Stimulated activated naive CD8-positive, alpha-beta T cell treated with anti-CD3 and anti-CD28 coated beads, Interleukin-15, Interleukin-2, amounts not matched to agents 100 ng/mL and 50 ng/mL, for 24 hours (primary cell): Measurements from ENCODE around the gene IL18.
"Not testable (repeated sequence)": the region's sequence is repeated elsewhere in the genome, so short reads cannot be mapped to it uniquely, and the experiment has no call there.

ENCODE experiments used
- H3K27ac Mint-ChIP-seq: one replicate; pipeline ENCODE4 v1.8.0; 2021; ENCODE audit warnings: mild to moderate bottlenecking, mixed read lengths
- H3K27me3 Mint-ChIP-seq: one replicate; pipeline ENCODE4 v1.8.0; 2021; ENCODE audit warnings: mixed read lengths
- H3K36me3 Mint-ChIP-seq: one replicate; pipeline ENCODE4 v1.8.0; 2021; ENCODE audit warnings: low read depth, mixed read lengths
- H3K4me1 Mint-ChIP-seq: one replicate; pipeline ENCODE4 v1.8.0; 2021; ENCODE audit warnings: low read depth, mixed read lengths
- H3K4me3 Mint-ChIP-seq: one replicate; pipeline ENCODE4 v1.8.0; 2021; ENCODE audit warnings: mild to moderate bottlenecking, mixed read lengths
- H3K9me3 Mint-ChIP-seq: one replicate; pipeline ENCODE4 v1.8.0; 2021; ENCODE audit warnings: mixed read lengths

Gene IL18

DNA sequence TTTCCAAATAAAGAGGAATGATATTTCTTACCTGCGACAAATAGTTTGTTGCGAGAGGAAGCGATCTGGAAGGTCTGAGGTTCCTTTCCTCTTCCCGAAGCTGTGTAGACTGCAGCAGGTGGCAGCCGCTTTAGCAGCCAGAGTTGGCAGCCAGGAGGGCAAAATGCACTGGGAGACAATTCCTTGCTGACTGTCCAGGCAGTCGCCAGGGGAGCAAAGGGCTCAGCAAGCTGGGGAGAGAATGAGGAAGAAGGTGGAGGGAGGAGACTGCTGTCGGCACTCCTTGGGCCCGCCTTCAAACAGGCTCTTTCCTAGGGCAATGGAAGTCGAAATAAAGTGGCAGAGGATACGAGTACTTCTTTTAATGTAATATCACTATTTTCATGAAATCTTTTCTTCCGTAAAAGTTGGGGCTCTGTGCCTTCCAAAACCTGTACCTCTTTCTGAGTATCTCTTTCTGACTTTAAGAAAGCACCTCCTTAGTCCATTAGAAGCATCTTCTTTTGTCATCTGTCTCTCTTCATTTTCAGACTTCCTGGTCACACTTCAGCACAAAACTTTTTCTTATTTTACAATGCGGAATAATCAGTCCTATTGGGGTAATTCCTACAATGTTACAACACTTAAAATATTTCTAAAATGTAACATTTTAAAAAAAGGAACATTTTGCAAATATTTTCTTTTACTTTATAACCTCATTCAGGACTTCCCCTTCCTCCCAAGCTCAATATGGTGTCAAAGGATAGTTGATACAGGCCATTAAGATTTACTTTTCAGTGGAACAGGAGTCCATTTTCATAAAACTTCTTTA lies at the start of gene IL18:
TSS of gene IL18 (minus strand) at position 220 of the 811 bp plus-strand sequence. CDS start 9,041 bp downstream, outside the sequence.
- peaks cover 3% of the 10 kb centered on the region for H3K36me3 Mint-ChIP-seq
- H3K4me1 Mint-ChIP-seq = peaks cover 13% of the 10 kb centered on the region
- no peaks in the 10 kb centered on the region for H3K9me3 Mint-ChIP-seq
- peaks cover 50% of the 10 kb centered on the region for H3K27me3 Mint-ChIP-seq
- no peak within 1 kb of the TSS for H3K27ac Mint-ChIP-seq
- peak within 1 kb of the TSS; percentile 40 for H3K4me3 Mint-ChIP-seq

DNA sequence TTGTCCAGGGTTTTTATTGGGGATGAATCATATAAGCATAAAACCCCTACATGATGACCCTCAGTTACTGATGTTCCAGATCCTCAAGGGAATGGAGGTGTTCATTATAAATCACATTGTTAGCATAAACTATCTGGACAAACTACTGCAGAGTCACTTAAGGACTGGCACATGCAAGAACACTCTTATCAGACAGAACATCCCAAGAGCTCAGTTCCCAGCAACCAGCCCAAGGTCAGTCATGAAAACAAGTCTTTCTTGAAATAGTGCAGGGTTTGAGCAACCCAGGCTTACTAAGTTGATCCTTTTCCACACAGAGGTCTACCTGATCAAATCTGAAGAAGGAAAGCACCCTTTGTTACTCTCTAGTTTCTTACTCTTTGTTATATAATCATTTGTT lies 48.8 kb upstream of the IL18 start:
- Mint-ChIP-seq H3K27me3 (peaks cover 7% of the 10 kb centered on the region), H3K27ac (no peak overlapping the region), H3K9me3 (no peaks in the 10 kb centered on the region), H3K4me1 (peaks cover 21% of the 10 kb centered on the region), H3K36me3 (no peaks in the 10 kb centered on the region), H3K4me3 (no peak overlapping the region)

DNA sequence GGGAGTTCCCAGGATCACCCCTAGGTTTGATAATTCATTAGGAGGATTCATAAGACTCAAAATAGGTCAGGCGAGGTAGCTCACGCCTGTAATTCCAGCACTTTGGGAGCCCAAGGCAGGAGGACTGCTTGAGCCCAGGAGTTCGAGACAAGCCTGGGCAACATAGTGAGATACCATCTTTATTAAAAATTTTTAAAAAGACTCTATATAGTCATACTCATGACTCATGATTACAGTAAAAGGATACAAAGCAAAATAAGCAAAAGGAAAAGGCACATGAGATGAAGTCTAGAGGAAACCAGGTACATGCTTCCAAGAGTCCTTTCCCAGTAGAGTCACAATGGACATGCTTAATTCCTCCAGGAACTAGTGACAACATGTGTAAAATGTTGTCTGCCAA lies 48.4 kb upstream of the IL18 start:
- Mint-ChIP-seq H3K27me3 (peaks cover 7% of the 10 kb centered on the region), H3K4me3 (no peak overlapping the region), H3K27ac (no peak overlapping the region), H3K36me3 (no peaks in the 10 kb centered on the region), H3K9me3 (no peaks in the 10 kb centered on the region), H3K4me1 (peaks cover 21% of the 10 kb centered on the region)

DNA sequence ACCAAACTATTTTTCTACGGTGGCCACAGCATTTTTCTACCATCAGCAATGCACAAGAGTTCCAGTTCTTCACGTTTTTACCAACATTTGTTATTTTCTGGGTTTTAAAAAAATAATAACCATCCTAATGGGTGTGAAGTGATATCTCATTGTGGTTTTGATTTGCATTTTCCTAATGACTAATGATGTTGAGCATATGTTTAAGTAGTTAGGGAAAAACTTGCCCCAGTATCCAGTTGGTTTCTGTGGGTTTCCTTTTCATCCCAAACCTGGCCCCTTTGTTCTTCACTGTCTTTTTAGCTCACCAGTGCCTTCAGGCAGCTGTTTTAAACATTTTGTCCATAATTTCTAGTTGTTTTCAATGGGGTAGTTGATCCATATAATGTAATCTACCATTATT lies 47.6 kb upstream of the IL18 start:
- H3K27ac Mint-ChIP-seq = no peak overlapping the region
- peak overlapping the region; percentile 52 for H3K4me3 Mint-ChIP-seq
- no peaks in the 10 kb centered on the region for H3K36me3 Mint-ChIP-seq
- H3K27me3 Mint-ChIP-seq = peaks cover 7% of the 10 kb centered on the region
- peaks cover 21% of the 10 kb centered on the region for H3K4me1 Mint-ChIP-seq
- no peaks in the 10 kb centered on the region for H3K9me3 Mint-ChIP-seq

DNA sequence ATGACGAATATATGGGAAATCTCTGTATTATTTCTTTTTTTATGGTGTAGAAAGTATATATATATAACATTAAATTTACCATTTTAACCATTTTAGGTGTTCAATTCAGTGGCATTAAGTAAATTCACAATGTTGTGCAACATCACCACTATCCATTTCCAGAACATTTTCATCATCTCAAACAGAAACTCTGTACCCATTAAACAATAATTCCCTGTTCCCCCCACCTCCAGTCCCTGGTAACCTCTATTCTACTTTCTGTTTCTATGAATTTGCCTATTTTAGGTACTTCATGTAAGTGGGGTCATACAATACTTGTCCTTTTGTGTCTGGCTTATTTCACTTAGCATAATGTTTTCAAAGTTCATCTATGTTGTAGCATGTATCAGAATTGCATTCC lies 47.0 kb upstream of the IL18 start:
- Mint-ChIP-seq H3K36me3 (no peaks in the 10 kb centered on the region), H3K9me3 (no peaks in the 10 kb centered on the region), H3K4me3 (no peak overlapping the region), H3K27ac (no peak overlapping the region), H3K27me3 (peaks cover 7% of the 10 kb centered on the region), H3K4me1 (peaks cover 21% of the 10 kb centered on the region)

DNA sequence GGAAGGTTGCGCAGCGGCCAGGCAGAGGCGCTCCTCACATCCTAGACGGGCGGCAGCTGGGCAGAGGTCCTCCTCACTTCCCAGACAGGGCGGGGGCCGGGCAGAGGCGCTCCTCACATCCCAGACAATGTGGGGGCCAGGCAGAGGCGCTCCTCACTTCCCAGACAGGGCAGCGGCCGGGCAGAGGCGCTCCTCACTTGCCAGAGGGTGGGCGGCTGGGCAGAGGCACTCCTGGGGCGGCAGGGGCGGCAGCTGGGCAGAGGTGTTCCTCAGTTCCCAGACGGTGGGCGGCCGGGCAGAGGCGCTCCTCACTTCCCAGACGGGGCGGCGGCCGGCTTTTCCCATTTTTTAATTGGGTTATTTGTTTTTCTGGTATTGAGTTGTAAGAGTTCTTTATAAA lies 42.2 kb upstream of the IL18 start:
- no peaks in the 10 kb centered on the region for H3K9me3 Mint-ChIP-seq
- peaks cover 7% of the 10 kb centered on the region for H3K27me3 Mint-ChIP-seq
- H3K27ac Mint-ChIP-seq = no peak overlapping the region
- H3K4me1 Mint-ChIP-seq = peaks cover 3% of the 10 kb centered on the region
- H3K36me3 Mint-ChIP-seq = no peaks in the 10 kb centered on the region
- H3K4me3 Mint-ChIP-seq = no peak overlapping the region

DNA sequence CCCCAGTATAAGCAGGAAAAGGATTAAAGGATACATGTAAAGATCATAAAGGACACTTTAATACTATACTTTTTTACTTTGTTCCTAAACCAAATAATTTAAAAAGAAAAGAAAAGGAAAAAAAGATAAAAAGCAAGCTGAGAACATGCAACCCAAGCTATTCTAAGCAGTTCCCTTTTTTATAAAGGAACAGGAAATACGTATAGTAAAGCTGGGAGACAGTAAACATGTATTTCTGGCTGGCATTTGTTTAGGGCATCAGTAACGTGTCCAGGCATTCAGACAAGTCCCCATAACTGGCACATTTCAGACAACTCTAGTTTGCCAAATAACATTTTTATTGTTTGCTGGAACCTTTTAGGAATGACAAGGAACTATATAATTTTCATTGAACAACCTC lies 36.4 kb upstream of the IL18 start:
- Mint-ChIP-seq H3K27me3 (peaks cover 7% of the 10 kb centered on the region), H3K4me1 (no peaks in the 10 kb centered on the region), H3K9me3 (no peaks in the 10 kb centered on the region), H3K27ac (no peak overlapping the region), H3K4me3 (no peak overlapping the region), H3K36me3 (no peaks in the 10 kb centered on the region)

DNA sequence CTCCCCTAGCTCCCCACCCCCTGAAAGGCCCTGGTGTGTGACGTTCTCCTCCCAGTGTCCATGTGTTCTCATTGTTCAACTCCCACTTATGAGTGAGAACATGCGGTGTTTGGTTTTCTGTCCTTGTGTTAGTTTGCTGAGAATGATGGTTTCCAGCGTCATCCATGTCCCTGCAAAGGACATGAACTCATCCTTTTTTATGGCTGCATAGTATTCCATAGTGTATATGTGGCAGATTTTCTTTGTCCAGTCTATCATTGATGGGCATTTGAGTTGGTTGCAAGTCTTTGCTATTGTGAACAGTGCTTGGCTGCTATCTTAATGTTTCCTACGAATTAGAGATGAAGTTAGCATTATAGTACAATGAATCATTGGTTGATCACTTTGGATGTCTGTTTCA lies 35.2 kb upstream of the IL18 start:
- H3K27me3 Mint-ChIP-seq, H3K4me3 Mint-ChIP-seq, H3K4me1 Mint-ChIP-seq, H3K9me3 Mint-ChIP-seq, H3K36me3 Mint-ChIP-seq, H3K27ac Mint-ChIP-seq: not testable (repeated sequence)

DNA sequence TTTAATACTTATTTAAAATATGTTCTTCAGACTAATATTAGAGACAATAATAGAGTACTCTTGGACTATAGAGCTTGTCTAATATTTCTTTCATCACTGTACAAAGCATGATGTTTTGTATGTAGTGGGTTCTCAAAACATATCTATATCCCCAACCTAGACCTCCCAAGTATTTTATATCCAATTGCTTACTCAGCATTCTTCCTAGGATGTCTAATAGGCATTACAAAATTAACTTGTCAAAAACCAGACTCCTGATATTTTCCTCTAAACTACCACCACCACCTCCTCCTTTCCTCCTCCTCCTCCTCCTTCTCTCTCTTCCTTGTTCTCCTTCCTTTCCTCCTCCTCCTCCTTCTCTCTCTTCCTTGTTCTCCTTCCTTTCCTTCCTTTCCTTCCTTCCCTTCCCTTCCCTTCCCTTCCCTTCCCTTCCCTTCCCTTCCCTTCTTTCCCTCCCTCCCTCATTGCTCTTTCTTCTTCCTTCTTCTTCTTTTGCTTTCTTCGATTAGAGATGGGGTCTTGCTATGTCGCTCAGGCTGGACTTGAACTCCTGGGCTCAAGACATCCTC lies 32.7 kb upstream of the IL18 start:
- Mint-ChIP-seq H3K36me3 (no peaks in the 10 kb centered on the region), H3K4me3 (no peak overlapping the region), H3K9me3 (no peaks in the 10 kb centered on the region), H3K4me1 (no peaks in the 10 kb centered on the region), H3K27me3 (peaks cover 4% of the 10 kb centered on the region), H3K27ac (no peak overlapping the region)

DNA sequence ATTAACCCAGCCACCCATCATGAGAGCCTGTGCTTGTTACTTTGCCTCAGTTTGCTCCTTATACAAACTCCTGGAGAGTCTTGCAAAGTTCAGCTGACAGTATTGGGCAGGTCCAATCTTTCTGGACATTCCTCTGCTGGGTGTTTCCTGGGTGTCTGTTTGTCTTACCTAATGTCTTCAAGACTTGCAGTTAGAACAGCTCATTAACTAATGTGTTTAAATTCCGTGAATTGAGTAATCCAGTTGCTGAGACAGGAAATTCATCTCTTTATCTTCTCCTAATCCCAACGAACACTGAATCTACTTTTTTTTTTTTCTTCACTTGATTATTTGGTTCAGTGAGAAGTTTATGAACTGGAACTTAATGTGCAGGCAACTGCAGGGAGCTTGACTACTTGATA lies 32.1 kb upstream of the IL18 start:
- Mint-ChIP-seq H3K4me3 (no peak overlapping the region), H3K27me3 (peaks cover 4% of the 10 kb centered on the region), H3K27ac (no peak overlapping the region), H3K4me1 (no peaks in the 10 kb centered on the region), H3K36me3 (no peaks in the 10 kb centered on the region), H3K9me3 (no peaks in the 10 kb centered on the region)

DNA sequence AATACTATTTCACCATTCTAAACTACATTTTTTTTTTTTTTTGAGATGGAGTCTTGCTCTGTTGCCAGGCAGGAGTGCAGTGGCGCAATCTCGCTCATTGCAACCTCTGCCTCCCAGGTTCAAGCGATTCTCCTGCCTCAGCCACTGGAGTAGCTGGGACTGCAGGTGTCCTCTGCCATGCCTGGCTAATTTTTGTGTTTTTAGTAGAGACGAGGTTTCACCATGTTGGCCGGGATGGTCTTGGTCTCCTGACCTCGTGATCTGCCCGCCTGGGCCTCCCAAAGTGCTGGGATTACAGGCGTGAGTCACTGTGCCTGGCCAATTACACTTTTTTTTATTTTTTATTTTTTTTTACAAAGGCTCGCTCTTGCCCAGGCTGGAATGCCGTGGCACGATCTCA lies 31.2 kb upstream of the IL18 start:
- not testable (repeated sequence) for H3K36me3 Mint-ChIP-seq, H3K4me3 Mint-ChIP-seq, H3K9me3 Mint-ChIP-seq, H3K4me1 Mint-ChIP-seq, H3K27me3 Mint-ChIP-seq, H3K27ac Mint-ChIP-seq

DNA sequence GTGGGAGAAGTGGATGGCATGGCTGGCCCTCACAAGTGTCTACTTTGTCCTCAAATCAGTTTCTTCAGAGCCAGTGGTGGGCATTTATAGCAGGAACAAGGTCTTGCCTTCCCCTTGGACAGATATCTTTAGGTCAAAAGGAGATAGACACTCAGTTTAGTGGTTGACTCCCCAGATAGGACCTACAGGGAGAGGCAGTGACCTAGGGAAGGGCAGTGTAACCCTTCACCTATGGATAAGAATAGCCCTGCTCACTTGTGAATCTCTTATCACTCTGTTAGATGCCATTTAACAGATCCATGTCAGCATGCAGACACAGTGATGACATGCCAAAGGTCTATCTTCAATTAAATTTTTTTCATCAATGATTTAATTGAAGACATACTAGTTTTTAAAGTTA lies 22.4 kb upstream of the IL18 start:
- no peaks in the 10 kb centered on the region for H3K4me1 Mint-ChIP-seq
- no peaks in the 10 kb centered on the region for H3K36me3 Mint-ChIP-seq
- no peak overlapping the region for H3K4me3 Mint-ChIP-seq
- H3K9me3 Mint-ChIP-seq = no peaks in the 10 kb centered on the region
- H3K27me3 Mint-ChIP-seq = peaks cover 22% of the 10 kb centered on the region
- no peak overlapping the region for H3K27ac Mint-ChIP-seq

DNA sequence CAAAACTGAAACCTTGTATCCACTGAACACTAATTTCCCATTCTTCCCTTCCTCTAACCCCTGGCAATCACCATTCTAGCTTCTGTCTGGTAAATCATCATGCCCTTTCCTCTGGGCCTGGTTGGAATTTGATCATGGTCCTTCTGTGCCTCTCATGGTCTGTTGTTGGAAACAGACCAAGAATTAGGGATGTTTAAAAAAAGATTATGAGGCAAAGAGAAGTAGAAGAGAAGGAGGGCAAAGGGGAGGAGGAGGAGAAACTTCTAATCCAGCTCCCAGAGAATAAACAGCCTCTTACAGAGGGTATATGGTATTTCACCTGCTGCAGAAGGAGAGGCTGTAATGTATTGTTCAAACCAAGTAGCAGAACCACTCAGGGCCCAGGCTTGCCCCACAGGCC lies 22.0 kb upstream of the IL18 start:
- H3K27ac Mint-ChIP-seq = no peak overlapping the region
- no peaks in the 10 kb centered on the region for H3K36me3 Mint-ChIP-seq
- H3K4me1 Mint-ChIP-seq = no peaks in the 10 kb centered on the region
- H3K27me3 Mint-ChIP-seq = peaks cover 22% of the 10 kb centered on the region
- H3K9me3 Mint-ChIP-seq = no peaks in the 10 kb centered on the region
- H3K4me3 Mint-ChIP-seq = no peak overlapping the region

DNA sequence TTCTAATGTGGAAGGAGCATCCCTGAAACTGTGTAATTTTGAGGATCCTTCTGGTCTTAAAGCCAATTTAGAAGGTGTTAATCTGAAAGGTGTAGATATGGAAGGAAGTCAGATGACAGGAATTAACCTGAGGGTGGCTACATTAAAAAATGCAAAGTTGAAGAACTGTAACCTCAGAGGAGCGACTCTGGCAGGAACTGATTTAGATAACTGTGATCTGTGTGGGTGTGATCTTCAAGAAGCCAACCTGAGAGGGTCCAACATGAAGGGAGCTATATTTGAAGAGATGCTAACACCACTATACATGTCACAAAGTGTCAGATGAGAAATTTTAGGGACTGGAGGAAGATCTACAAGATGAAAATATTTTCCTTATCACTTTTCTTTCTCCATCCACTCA lies 19.0 kb upstream of the IL18 start:
- Mint-ChIP-seq H3K4me3 (no peak overlapping the region), H3K27me3 (peaks cover 30% of the 10 kb centered on the region), H3K27ac (no peak overlapping the region), H3K4me1 (peaks cover 12% of the 10 kb centered on the region), H3K9me3 (no peaks in the 10 kb centered on the region), H3K36me3 (no peaks in the 10 kb centered on the region)

DNA sequence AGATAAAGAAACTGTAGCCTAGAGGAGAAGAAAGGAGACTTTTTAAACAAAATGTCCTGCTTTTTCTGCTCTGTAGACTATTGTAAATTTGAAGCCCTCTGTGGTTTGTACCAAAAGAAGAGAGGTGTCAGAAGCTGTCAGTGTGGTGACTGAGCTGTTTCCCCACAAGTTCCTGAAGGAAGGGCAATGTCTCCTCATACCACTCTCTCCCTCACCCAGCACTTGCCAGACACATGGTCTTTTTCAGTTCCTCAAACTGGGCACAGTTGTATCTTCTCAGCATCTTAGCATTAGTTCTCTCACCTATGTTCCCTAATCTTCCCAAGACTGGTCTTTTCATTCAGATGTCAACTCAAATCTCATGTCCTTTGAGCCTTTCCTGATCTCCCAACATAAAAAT lies 15.7 kb upstream of the IL18 start:
- H3K27ac Mint-ChIP-seq = no peak overlapping the region
- no peak overlapping the region for H3K4me3 Mint-ChIP-seq

DNA sequence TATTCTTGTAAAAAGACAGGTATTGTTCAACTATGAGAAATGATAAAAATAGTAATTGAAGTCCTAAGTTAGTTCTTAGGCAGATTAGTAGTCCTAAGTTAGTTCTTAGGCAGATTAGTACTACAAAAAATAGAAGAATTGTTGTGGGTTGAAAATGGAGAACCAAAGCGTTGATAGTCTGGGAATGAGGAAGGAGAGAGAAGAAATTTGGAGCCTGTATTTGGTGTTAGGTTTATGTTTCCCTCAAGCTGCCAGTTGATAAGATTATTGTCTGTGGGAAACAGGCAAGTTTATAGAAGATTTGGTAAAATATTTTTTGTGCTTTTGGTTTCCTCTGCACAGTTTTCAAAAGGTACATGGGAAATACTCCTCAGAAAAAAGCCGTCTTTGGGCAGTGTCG lies 15.0 kb upstream of the IL18 start:
- Mint-ChIP-seq H3K27ac (no peak overlapping the region), H3K27me3 (peaks cover 51% of the 10 kb centered on the region), H3K9me3 (no peaks in the 10 kb centered on the region), H3K4me3 (no peak overlapping the region), H3K4me1 (peaks cover 24% of the 10 kb centered on the region), H3K36me3 (no peaks in the 10 kb centered on the region)

More for the DNA sequence above, 15.7 kb upstream of the IL18 start:
- Mint-ChIP-seq H3K27me3 (peaks cover 49% of the 10 kb centered on the region), H3K4me1 (peaks cover 23% of the 10 kb centered on the region), H3K36me3 (no peaks in the 10 kb centered on the region), H3K9me3 (no peaks in the 10 kb centered on the region)
